Kidney tubule cell (primary cell): Measurements from ENCODE around the gene LRRC4B.

Experiments
- DNase-seq: peaks from one replicate; pipeline ENCODE4 v3.0.0-alpha.2; 2018; ENCODE audit warnings: low spot score

LRRC4B gene

GRCh38 chr19:50570997-50571396 lies 2.8 kb upstream of the LRRC4B start:
- DNase-seq: no peak

GRCh38 chr19:50569938-50570540 lies 1.8 kb upstream of the LRRC4B start:
- DNase-seq: no peak

GRCh38 chr19:50568728-50569698 lies 778 bp upstream of the LRRC4B start:
- DNase-seq: no peak

- no peak for DNase-seq
These were observed 988 bp downstream of the LRRC4B start for GRCh38 chr19:50567052-50567841.

GRCh38 chr19:50565984-50566903 lies 2.0 kb downstream of the LRRC4B start:
- no peak for DNase-seq

GRCh38 chr19:50564229-50565105 lies 3.8 kb downstream of the LRRC4B start:
- no peak for DNase-seq

GRCh38 chr19:50563597-50563996 lies 4.6 kb downstream of the LRRC4B start:
- no peak for DNase-seq

GRCh38 chr19:50562996-50563395 lies 5.2 kb downstream of the LRRC4B start:
- no peak for DNase-seq

- DNase-seq: no peak
These were observed 5.9 kb downstream of the LRRC4B start for GRCh38 chr19:50562329-50562728.

- no peak for DNase-seq
These were observed 8.6 kb downstream of the LRRC4B start for GRCh38 chr19:50559636-50560035.

- no peak for DNase-seq
These were observed 9.8 kb downstream of the LRRC4B start for GRCh38 chr19:50558449-50558848.

- no peak for DNase-seq
These were observed 10.2 kb downstream of the LRRC4B start for GRCh38 chr19:50558039-50558438.

- no peak for DNase-seq
These were observed 11.1 kb downstream of the LRRC4B start for GRCh38 chr19:50557009-50557613.

- peak; percentile 61 for DNase-seq
These were observed 11.8 kb downstream of the LRRC4B start for GRCh38 chr19:50556282-50557008.

- no peak for DNase-seq
These were observed 12.6 kb downstream of the LRRC4B start for GRCh38 chr19:50555450-50556281.

- no peak for DNase-seq
These were observed 13.2 kb downstream of the LRRC4B start for GRCh38 chr19:50555033-50555432.

- DNase-seq: no peak
These were observed 14.0 kb downstream of the LRRC4B start for GRCh38 chr19:50554212-50554611.

- DNase-seq: no peak
These were observed 15.0 kb downstream of the LRRC4B start for GRCh38 chr19:50553134-50553703.
